Mucosa of gallbladder (tissue), 1 donor: ENCODE results near the gene PEPD. TPM values are rescaled to one million over a fixed set of nuclear protein-coding genes. Genes with fewer than 3 reads are reported as not detected.

Source experiments
- DNase-seq: peaks from one replicate; pipeline ENCODE4 v3.0.0-alpha.2; 2020; ENCODE audit warnings: low spot score
- total RNA-seq: library from RNA; stranded (reverse); gene quantifications from one replicate; pipeline ENCODE4 v1.2.1, GENCODE V29; 2021
- donor health status: DM: no; HTN: no; CAD: no.

PEPD gene
- total RNA-seq, 1 donor from 2014 or later = 90.3 TPM

DNA sequence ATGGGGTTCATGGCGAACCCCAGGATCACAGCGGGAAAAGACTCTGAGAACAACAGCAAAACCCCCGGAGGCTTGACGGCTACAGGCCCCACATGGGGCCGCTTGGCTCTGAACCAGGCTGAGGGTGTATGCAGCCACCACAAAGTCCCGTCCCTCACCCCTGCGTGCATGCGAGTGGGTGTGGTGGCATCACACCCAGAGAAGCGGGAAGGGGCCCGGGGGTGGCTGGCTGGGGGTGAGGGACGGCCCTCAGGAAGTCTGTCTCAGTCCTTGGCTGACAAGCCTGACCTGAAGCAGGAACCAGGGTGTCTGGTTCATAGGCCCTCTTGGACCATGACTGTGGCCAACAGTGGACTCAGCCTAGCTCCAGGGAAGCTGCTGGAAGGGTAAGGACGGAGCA lies 113.9 kb downstream of the PEPD start:
- no peak for DNase-seq

DNA sequence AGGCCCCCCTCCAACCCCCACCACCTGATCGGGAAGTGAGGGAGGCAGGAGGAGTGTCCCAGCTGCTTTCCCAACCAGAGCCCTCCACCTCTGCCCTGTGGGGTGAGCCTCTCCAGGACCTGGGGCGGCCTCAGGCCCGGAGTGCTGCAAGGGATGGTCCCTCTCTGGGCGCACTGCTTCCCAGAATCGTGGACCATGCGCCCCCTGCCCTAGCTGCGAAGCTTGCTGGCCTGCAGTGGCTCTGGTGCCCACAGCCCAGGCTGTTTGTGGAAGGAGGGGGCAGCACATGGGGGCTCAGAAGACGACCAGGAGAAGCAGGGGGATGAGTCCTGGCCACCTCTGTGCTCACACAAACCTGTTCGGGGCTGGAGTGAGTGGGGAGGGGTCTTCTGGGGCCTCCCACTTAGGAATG lies 114.4 kb downstream of the PEPD start:
- no peak for DNase-seq

GRCh38 chr19:33406521-33407139 lies 115.0 kb downstream of the PEPD start:
- peak; percentile 72 for DNase-seq

GRCh38 chr19:33405553-33406461 lies 115.8 kb downstream of the PEPD start:
- no peak for DNase-seq

DNA sequence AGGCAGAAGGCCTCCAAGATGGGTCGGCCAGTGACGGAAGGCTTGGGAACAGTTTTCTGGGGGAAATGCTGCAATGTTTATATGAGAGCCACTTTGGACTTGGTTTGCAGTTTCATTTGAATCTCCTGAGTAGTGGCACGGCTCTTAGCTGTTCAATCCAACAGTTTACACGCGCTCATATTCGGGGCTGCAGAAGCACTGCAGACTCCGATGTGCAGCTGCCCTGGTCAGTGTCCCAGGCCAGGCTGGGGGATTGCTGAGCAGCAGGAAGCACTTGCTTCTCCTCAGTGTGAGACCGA lies 116.4 kb downstream of the PEPD start:
- DNase-seq = no peak

DNA sequence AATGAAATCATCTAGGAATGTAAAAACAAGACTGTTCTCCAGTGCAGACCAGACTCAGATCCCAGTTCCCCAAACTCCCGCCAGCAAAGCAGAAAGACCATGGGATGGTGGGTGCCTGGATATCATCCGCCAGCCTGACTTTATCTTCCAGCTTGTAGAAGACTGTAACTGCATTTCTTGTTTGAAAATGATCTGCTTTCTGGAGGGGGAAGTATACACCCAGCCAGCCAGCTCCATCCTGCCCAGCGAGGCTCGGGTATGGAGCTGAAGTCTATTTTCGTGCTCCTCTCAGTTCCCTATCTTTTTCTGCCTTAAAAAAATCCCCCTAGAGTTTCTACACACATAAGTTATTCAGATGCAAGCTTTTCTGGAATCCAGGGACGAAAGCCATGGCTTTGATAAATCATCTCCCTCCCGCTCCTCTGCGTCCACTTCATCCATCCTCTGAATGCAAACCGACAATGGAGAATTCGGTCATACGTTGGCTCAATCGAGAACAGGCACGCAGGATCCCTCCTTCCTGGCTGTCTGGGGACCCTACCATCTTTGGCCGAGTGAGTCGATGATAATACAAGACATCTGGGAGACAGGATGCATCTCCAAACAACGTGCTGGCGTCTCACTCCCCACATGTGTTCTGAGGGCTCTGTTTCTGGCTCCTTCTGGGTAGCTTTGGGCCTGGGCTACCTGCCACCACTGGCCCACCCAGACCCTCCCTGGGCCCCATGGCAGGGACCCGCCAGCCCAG lies 116.9 kb downstream of the PEPD start:
- DNase-seq = no peak

- no peak for DNase-seq
Measured at GRCh38 chr19:33403973-33404304, 117.7 kb downstream of the PEPD start.

DNA sequence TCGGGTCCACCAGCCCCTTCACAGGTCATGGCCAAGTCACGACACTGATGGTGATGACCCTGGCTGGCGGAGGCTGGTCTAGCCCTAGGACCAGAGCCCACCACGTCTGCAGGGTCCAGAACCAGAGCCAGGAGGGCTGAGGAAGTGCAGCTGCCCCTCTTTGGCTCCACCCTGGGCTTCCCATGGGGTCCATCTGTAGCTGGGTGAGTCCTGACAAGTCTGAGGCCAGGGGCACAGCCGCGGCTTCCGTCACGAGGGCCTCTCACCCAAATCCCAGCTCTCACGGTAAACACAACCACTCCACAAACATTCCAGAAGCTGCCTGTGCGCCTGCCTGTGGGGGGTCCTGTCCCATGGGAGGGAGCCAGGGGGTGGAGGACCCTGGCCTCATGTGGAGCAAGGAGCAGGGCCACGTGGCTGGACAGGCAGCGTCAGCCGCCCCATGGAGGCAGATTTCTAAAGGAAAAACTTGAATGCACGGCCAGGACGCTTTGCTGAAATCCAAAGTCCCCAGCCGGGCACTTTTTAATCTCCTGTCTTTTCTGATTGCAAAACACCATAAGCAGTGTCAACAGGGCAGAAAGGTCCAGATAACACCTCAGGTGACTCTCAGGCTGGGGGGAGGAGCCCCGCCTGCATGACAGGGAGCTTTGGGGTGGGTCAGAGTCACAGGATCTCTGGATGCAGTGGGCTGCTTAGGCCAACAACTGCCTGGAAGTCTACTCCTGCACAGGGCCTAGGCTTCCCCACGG lies 118.2 kb downstream of the PEPD start:
- no peak for DNase-seq

DNA sequence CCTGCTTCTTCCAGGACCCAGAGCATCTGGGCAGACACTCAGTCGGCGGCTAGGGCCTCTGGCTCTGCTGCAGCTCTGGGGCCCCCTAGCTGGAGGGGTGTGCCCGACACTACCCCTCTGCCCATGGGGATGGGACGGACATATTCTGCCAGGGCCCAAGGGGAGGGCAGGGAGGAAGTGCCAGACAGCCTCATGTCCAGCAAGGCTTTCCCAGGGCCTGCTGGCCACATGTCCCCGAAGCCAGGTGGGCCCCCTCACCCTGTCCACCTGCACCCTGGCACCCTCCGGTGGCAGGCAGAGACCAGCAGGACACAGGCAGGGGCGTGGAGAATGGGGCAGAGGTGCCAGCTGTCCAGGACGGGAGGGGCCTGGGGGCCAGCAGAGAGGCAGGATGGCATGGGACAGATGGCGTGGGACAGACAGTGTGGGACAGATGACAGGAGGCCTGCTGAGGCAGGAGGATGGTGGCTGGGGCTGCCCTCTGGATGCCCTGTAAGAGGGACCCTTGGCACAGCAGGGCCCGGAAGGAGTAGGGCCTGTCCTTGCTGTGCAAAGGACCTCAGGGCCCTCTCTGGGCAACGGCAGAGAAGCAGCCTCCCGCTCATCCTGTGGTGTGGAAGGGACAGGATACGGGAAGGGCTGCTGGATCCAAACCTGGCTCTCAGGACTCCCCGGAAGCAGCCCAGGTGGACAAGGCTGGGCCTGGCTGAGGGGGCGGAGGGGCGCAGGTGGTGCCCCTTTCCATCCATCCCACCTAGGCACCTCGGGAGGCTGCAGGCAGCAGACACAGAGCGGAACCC lies 119.0 kb downstream of the PEPD start:
- no peak for DNase-seq

DNA sequence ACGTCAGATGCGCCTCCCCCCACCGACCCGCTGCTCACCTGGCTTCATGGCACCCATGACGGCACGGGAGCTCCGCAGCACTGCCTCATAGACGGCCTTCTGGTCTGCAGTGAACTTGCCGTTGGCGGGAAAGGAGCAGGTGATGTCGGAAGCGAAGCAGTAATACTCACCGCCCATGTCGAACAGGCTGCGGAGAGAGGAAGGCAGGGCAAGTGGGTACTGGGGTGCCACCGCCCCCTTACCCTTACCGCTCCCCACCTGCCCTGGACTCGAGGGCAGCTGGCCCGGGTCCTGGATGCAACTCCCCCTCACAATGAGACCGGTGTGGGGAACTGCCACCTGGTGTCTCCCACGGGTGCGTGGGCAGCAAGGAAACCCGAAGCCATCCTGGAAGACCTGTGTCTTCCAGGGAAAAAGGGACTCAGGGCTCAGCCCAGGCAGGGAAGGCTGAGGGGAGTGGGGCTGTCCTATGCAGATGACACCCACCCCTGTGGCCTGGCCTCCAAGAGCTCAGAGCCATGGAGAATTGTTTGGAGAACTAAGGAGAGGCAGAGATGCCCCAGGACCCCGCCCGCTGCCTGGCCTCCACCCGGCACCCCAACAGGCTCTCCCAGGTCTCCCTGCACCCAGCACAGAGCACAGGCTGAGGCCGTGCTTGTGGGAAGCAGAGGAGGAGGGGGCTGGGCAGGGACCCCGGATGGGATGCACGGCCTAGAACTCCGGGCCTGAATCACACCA lies 119.7 kb downstream of the PEPD start:
- DNase-seq = no peak

DNA sequence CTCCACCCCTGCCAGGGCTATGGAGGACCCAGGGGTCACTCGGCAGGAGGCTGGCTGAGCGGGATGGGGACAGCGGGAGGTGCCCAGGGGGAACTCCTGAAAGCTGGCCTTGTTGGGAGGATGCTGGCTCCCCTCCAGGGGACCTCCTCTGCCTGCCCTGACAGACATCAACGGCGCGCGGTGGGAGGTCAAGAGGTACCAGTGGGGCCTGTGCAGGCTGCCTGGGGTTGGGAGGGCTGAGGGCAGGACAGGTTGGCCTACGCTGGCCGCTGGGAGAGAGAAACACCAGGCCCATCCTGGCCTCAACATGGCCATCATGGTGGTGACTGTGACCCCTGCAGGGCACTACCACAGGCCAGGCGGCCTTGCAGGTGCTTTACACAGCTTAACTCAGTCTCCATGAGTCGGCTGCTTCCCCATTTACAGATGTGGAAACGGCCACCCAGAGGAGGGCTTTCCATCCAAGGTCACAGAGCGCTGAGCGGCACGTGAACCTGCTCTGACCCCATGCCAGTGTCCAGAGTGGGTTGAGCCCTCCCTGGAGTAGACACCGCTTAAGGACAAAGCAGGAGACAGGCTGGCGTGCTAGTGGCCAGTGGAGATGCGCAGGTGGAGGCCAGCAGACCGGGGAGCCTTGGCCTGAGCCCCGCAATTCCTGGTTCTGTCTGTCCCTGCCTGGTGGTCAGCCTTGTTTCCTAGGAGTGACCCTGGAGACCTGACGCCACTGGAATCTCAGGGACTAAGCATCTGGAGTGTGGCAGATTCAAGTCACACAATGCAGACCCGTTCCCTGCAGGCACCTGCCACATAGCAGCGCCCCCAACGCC lies 120.5 kb downstream of the PEPD start:
- no peak for DNase-seq

DNA sequence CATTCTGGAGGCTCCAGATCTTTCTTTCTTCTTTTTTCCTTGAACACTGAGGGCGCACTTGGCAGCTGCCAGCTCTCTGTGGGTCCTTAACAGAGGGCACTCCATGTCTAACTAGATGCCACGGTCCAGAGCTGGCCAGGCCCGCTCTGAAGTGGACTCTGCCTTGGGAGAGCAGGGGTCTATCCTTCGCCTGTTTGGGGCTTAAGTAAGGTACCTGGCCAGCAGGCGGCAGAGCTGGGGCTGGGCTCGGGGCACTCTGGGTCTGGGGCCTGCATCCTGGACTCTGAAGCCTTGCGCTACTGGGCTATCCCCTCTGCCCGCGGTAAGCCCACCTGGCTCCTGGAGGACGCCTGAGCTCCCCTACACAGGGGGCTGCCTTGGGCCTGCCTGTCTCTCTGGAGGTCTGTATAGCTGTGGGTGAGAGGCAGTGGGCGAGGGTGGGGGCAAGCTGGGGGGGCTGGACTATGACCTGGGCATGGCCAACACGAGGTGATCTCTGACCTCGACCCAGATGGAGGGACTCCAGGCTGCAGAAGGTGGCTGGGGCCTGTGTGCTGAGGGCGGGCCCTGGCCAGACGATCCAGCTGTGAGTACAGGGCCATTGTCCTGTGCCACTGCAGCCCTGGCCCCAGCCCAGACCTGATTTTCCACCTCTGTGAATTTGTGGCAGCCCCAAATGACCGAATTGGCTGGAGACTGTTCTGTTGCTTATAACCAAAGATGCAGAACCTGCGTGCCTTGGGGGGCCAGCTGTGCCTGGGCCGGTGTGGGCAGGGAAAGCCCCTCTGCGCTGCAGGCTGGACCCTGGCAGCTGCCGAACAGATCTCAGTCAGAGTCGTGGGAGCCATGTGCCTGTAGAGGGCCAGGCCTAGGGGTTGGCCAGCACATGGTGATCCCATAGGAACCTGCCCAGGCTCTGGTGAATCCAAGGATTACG lies 121.6 kb downstream of the PEPD start:
- DNase-seq = no peak

DNA sequence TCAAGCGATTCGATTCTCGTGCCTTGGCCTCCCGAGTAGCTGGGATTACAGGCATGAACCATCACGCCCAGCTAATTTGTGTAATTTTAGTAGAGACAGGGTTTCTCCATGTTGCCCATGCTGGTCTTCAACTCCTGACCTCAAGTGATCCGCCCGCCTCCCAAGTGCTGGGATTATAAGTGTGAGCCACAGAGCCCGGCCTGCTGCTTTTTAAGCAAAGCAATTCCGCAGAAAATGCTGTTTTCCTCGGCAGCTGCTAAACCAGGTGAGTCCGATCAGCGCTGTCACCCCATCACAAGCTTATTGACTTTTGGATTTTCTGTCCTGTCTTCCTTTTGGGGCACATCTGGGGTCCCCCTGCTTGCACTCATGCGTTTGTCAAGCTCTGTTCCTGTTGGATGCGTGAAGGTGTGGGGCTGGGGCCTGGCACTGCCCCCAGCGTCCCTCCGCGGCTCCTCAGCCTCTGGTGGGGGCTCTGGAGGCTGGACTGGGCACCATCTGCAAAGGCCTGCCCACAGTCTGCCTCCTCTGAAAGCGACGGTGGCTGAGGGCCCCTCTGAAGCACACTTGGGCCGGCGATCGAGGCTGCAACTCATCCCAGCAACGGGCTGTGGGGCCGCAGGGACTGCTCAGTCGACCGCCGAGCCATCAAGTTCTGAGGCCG lies 122.4 kb downstream of the PEPD start:
- no peak for DNase-seq

GRCh38 chr19:33398361-33399060 lies 123.1 kb downstream of the PEPD start:
- no peak for DNase-seq

DNA sequence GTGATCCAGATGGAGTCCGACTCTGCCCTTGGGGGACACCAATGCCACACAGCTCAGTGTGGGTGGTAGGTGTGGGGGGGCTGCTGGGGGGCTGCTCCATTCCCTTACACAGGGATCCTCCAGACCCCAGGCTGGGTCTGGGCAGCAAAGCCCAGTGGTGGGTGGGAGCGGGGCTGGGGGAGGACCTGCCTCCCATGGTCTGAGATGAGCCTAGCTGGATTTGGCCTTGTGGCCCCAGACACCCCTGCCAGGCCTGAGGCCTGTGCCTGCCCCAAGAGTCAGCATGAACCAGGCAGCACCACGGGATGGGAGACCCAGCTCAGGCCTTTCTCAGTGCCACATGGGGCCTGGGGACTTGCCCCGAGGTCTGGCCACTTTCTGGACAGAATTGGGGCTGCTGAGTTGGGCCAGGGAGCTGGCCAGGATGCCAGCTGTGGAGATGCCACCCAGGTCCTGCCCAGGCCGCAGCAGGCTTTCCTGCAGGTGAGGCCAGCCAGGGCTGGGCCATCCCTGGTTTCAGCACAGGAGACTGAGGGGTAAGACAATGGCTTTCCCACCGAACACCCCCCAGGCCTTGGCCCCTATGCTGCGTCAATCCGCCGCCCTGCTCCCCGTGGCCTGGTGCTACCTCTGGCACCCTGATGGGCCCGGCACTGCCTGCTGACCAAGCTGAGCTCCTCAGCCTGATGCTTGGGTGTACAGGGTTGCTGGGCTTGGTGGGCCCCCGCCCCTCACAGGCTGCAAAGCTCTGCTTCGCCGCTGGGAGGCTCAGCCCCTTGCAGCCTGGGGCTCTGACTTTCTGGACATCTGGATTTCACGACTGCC lies 123.8 kb downstream of the PEPD start:
- no peak for DNase-seq

DNA sequence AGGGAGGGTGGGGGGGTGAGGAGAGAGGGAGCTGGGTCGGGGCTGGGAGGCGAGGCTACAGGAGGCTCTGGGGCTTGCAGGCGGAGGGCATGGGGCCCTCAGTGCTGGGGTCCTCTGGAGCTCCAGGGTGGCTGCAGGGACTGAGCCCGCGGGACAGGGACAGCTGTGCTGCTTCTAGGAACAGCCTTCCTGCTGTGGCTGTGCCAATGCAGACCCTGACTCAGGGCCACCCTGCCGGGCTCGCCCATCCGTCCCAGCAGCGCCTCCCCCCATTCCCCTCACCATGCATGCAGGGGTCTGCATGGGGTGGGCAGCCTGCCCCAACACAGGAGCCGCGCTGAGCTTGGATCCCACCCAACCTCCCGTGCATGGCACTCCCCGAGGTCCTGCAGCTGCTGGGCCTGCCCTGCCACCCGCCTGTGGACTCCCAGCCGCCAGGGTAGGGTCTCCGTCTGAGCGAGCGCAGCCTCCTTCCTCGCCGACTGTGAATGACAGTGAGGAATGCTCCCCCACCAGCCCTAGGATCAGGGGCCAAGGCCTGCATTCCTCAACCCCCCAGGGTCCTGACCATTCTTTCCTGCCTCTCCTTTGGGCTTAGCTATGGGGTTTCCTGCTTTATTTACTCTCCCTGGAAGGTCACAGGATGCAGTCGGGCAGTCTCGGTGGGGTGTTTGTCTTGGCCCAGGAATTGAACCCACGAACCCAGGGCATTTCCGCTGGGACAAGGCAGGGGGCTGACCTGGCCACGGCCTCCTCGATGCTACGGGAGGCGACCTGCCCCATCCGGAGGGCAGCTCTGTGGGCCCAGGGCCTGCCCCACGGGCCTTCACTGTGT lies 124.7 kb downstream of the PEPD start:
- no peak for DNase-seq
